ENCODE data around the gene GIMD1. TPM values are rescaled to one million over a fixed set of nuclear protein-coding genes. Genes with fewer than 3 reads are reported as not detected.

Gene GIMD1
- total RNA-seq, 2 experiments from 2014 or later: not detected

GRCh38 chr4:106316773-106317409, 51.7 kb downstream of the GIMD1 start:
- peaks cover 5% of the 10 kb centered on the region for H3K9me3 Mint-ChIP-seq (ENCODE audit: low read depth)
- H3K27me3 Mint-ChIP-seq: no peaks in the 10 kb centered on the region
- CTCF ChIA-PET: interaction anchor here (1.9 kb wide), 1 partner anchor 11 kb away, joined by 6 read pairs; no protein-coding TSS in a partner anchor
- no peak overlapping the region for H3K4me3 Mint-ChIP-seq
- ATAC-seq (no peak), DNase-seq (no peak)
- no peak overlapping the region for H3K27ac Mint-ChIP-seq
- H3K4me1 Mint-ChIP-seq: peaks cover 29% of the 10 kb centered on the region
- peaks cover 19% of the 10 kb centered on the region for H3K36me3 Mint-ChIP-seq

DNA sequence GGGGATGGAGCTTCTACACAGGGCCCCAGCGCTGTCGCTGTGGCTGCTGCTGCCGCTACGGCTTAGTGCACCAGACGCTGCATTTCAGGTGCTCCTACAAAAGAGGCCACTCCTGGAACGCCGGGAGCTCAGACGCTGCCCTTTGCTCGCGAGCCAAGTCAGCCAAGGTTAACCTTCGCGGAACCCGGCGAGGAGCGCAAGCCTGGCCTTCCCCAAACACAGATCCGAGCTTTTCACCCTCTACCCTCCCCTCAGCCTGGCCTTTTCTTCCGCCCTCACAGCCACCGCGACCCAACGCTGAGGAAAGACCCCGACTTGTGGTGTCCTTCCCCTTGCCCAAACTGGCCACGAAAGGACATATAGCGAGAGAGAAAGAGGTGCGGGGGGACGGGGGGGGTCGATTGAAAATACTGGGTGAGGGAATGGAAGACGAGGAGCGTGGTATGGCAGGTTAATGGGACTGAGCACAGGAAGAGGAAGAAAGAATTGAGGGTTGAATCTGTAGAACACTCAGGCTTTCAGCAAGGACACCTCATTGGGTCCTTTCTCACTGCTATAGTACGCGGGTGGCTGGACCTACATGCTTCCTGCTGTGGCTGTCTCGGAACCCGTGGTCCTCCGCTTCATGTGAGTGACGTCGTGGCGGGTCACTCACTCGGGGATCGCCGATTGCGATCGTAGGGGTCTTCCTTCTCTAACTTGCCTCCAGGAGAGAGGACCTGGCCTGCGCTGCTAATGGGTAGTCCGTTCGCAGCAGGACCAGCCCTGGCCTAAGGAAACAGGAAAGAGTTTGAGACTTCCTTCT, 52.4 kb downstream of the GIMD1 start, which contains the start of the genes AIMP1 and TBCK:
AIMP1 (plus strand) TSS at position 583 of the 805 bp plus-strand sequence. CDS start 8,460 bp downstream, outside the sequence.
TBCK (minus strand) TSS at position 242 of the 805 bp plus-strand sequence. CDS start 7,249 bp downstream, outside the sequence.
- peak; percentile 89 for ATAC-seq

DNA sequence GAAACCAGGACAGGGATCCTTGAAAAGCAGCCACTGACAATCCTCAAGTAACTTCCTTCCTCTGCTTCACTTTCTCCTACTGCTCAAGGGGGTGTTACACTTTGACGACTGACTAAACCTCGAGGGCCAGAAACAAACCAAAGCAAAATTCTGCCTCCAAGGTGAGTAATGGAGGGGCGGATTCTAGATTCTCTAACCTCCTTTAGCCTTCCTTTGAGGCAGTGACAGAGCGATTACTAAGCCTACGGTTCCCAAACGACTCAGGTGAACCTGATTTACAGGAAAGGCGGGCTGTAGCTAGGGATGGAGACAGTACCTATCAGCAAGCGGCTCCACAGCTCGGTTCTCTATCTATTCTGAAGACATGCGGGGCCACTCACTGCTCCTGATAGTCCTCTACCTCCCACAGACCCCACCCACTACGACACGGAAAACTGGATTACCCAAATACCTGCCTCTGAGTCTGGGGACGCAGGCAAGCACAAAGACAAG, 53.1 kb downstream of the GIMD1 start:
- peaks cover 9% of the 10 kb centered on the region for H3K36me3 Mint-ChIP-seq
- H3K27me3 Mint-ChIP-seq: no peaks in the 10 kb centered on the region
- DNase-seq: no peak
- peaks cover 4% of the 10 kb centered on the region for H3K9me3 Mint-ChIP-seq (ENCODE audit: low read depth)
- peak; percentile 25 for ATAC-seq
- H3K4me1 Mint-ChIP-seq: peaks cover 28% of the 10 kb centered on the region
- CTCF ChIA-PET: interaction anchor here (0.9 to 1.9 kb wide), 3 partner anchors 13 to 49 kb away, joined by 4 to 6 read pairs (median 4); no protein-coding TSS in a partner anchor
- no peak overlapping the region for H3K27ac Mint-ChIP-seq
- H3K4me3 Mint-ChIP-seq: no peak overlapping the region

More for the DNA sequence above, 52.4 kb downstream of the GIMD1 start, which contains the start of the genes AIMP1 and TBCK:
- DNase-seq: peak; percentile 92
- peaks cover 27% of the 10 kb centered on the region for H3K4me1 Mint-ChIP-seq
- CTCF ChIA-PET: interaction anchor here (0.9 to 1.9 kb wide), 3 partner anchors 12 to 50 kb away, joined by 4 to 6 read pairs (median 4); no protein-coding TSS in a partner anchor
- H3K27me3 Mint-ChIP-seq: no peaks in the 10 kb centered on the region
- H3K27ac Mint-ChIP-seq: no peak within 1 kb of the TSS
- no peak within 1 kb of the TSS for H3K4me3 Mint-ChIP-seq
- H3K9me3 Mint-ChIP-seq (ENCODE audit: low read depth): peaks cover 5% of the 10 kb centered on the region
- peaks cover 16% of the 10 kb centered on the region for H3K36me3 Mint-ChIP-seq

DNA sequence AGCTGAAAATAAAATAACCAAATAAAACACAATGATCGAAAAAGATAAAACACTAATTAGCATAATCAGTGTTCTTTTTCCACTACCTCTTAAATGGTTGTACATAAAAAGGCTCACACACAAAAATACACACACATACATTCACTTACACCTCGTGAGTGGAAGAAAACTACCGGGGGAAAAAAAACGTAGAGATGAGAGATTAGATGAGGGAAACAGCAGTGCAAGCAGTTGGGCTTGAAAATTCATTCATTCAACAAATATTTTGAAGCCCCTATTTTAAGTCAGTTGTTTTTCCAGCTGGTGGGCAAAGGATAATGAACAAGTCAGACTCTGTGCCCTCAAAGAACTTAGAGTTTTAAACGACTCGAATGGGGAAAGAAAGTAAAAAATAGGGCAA, 53.6 kb downstream of the GIMD1 start:
- Mint-ChIP-seq H3K27me3 (no peaks in the 10 kb centered on the region), H3K27ac (no peak overlapping the region), H3K9me3 (ENCODE audit: low read depth) (no peaks in the 10 kb centered on the region), H3K36me3 (peaks cover 4% of the 10 kb centered on the region), H3K4me3 (no peak overlapping the region), H3K4me1 (peaks cover 29% of the 10 kb centered on the region)
- no peak for DNase-seq
- CTCF ChIA-PET: interaction anchor here (0.9 kb wide), 1 partner anchor 49 kb away, joined by 4 read pairs; no protein-coding TSS in a partner anchor
- ATAC-seq: no peak

GRCh38 chr4:106312997-106313522, 55.5 kb downstream of the GIMD1 start:
- Mint-ChIP-seq H3K27ac (peak overlapping the region; percentile 63), H3K27me3 (no peaks in the 10 kb centered on the region), H3K9me3 (ENCODE audit: low read depth) (no peaks in the 10 kb centered on the region), H3K4me3 (no peak overlapping the region), H3K36me3 (peaks cover 3% of the 10 kb centered on the region), H3K4me1 (peaks cover 25% of the 10 kb centered on the region)
- CTCF ChIA-PET: no interaction called here
- no peak for ATAC-seq
- no peak for DNase-seq

DNA sequence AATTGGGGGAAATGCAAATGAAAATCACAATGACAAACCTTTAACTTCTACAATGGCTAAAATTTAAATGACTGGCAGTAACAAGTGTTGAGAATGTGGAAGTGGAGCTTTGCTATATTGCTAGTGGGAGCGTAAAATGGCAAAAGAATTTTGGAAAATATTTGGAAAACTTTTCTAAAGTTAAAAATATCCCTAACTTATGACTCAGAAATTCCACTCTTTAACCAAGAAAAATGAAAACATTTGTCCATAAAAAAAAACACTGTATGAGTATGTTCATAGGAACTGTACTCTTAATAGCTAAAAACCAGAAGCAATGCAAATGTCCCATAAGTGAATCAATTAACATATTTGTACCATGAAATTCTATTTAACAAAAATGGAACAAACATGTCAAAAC, 56.2 kb downstream of the GIMD1 start:
- no peaks in the 10 kb centered on the region for H3K9me3 Mint-ChIP-seq (ENCODE audit: low read depth)
- no peaks in the 10 kb centered on the region for H3K27me3 Mint-ChIP-seq
- peaks cover 25% of the 10 kb centered on the region for H3K4me1 Mint-ChIP-seq
- CTCF ChIA-PET: no interaction called here
- ATAC-seq (no peak), DNase-seq (no peak)
- H3K36me3 Mint-ChIP-seq: peaks cover 3% of the 10 kb centered on the region
- no peak overlapping the region for H3K27ac Mint-ChIP-seq
- H3K4me3 Mint-ChIP-seq: no peak overlapping the region

Other genes starting within 250 kb of the GIMD1 start
- 10 to 100 TPM; 33.2 to 36.9 TPM for gene TBCK, start 52.6 kb downstream of the GIMD1 start, total RNA-seq
- gene AIMP1, start 52.2 kb downstream of the GIMD1 start, total RNA-seq: 10 to 100 TPM; 44.2 to 53.9 TPM